ENCODE measurements around the gene PI4KA.
"Not testable (repeated sequence)": the region's sequence is repeated elsewhere in the genome, so short reads cannot be mapped to it uniquely, and the experiment has no call there.

The PI4KA gene

GRCh38 chr22:20903093-20903492 is 44.5 kb upstream of the PI4KA start:
- DNase-seq (ENCODE audit: low read depth, low spot score) = no peak
- H3K4me3 ChIP-seq (ENCODE audit: low read depth, low read length) = no peak overlapping the region
- CTCF ChIA-PET = interaction anchor here (0.7 to 4.4 kb wide), 5 partner anchors 13 to 739 kb away, joined by 3 to 30 read pairs (median 3); partner anchors contain the start of genes CRKL and SDF2L1
- TF ChIP-seq CTCF (IDR thresholded peaks at IDR 0.05; ENCODE audit: insufficient read depth, low read length, missing control alignments) = no peak
- POLR2A ChIA-PET = interaction anchor here (0.6 kb wide), 1 partner anchor 53 kb away, joined by 3 read pairs; no protein-coding TSS in a partner anchor

- ChIA-PET CTCF (interaction anchor here (1.3 to 3.8 kb wide), 3 partner anchors 15 to 16 kb away, joined by 3 to 21 read pairs (median 4); no protein-coding TSS in a partner anchor), POLR2A (interaction anchor here (0.6 kb wide), 1 partner anchor 23 kb away, joined by 3 read pairs; no protein-coding TSS in a partner anchor)
- DNase-seq (ENCODE audit: low read depth, low spot score); H3K4me3 ChIP-seq (ENCODE audit: low read depth, low read length): not testable (repeated sequence)
Observed at GRCh38 chr22:20901093-20902033, 42.8 kb upstream of the PI4KA start.

- ChIA-PET CTCF (interaction anchor here (0.8 to 3.8 kb wide), 4 partner anchors 11 to 59 kb away, joined by 3 to 21 read pairs (median 6); partner anchors contain the start of gene CRKL), POLR2A (no interaction called here)
- no peak for TF ChIP-seq CTCF (IDR thresholded peaks at IDR 0.05; ENCODE audit: insufficient read depth, low read length, missing control alignments)
- DNase-seq (ENCODE audit: low read depth, low spot score) = no peak
- no peak overlapping the region for H3K4me3 ChIP-seq (ENCODE audit: low read depth, low read length)
Observed at GRCh38 chr22:20899827-20900423, 41.3 kb upstream of the PI4KA start.

GRCh38 chr22:20897737-20898136 is 39.1 kb upstream of the PI4KA start:
- H3K4me3 ChIP-seq (ENCODE audit: low read depth, low read length); POLR2A ChIA-PET; DNase-seq (ENCODE audit: low read depth, low spot score): not testable (repeated sequence)
- CTCF ChIA-PET = interaction anchor here (1.4 to 3.8 kb wide), 3 partner anchors 9 to 19 kb away, joined by 7 to 21 read pairs (median 7); partner anchors contain the start of gene CRKL

- no peak for DNase-seq (ENCODE audit: low read depth, low spot score)
- CTCF ChIA-PET = interaction anchor here (1.3 to 2.1 kb wide), 2 partner anchors 9 to 26 kb away, joined by 4 to 9 read pairs; partner anchors contain the start of gene CRKL
- TF ChIP-seq CTCF (IDR thresholded peaks at IDR 0.05; ENCODE audit: insufficient read depth, low read length, missing control alignments) = no peak
- POLR2A ChIA-PET = no interaction called here
- H3K4me3 ChIP-seq (ENCODE audit: low read depth, low read length) = no peak overlapping the region
Observed at GRCh38 chr22:20890975-20891374, 32.4 kb upstream of the PI4KA start.

GRCh38 chr22:20889904-20890540 is 31.4 kb upstream of the PI4KA start:
- CTCF ChIA-PET = interaction anchor here (0.8 to 1.7 kb wide), 4 partner anchors 8 to 86 kb away, joined by 3 to 7 read pairs (median 4); partner anchors contain the start of gene CRKL
- TF ChIP-seq CTCF (IDR thresholded peaks at IDR 0.05; ENCODE audit: insufficient read depth, low read length, missing control alignments) = no peak
- POLR2A ChIA-PET = no interaction called here

More at GRCh38 chr22:20889904-20890540, 31.4 kb upstream of the PI4KA start:
- no peak for DNase-seq (ENCODE audit: low read depth, low spot score)
- no peak overlapping the region for H3K4me3 ChIP-seq (ENCODE audit: low read depth, low read length)
